DND-41 (cell line): Measurements from ENCODE around the gene SH2B3.

Experiments
- EZH2 ChIP-seq: IDR thresholded peaks from 3 replicates; pipeline ENCODE4 v1.6.1; 2012; ENCODE audit warnings: borderline replicate concordance, low read depth, mild to moderate bottlenecking, moderate library complexity, low read length, inconsistent platforms; ENCODE audit not compliant: severe bottlenecking
- TF ChIP-seq, protein P1 (sequence below): IDR thresholded peaks from 2 replicates; pipeline ENCODE4 v1.5.1; 2012; ENCODE audit warnings: borderline replicate concordance, low read length, moderate library complexity, mild to moderate bottlenecking; ENCODE audit not compliant: poor library complexity, severe bottlenecking; ENCODE audit errors: extremely low read depth

DNA sequence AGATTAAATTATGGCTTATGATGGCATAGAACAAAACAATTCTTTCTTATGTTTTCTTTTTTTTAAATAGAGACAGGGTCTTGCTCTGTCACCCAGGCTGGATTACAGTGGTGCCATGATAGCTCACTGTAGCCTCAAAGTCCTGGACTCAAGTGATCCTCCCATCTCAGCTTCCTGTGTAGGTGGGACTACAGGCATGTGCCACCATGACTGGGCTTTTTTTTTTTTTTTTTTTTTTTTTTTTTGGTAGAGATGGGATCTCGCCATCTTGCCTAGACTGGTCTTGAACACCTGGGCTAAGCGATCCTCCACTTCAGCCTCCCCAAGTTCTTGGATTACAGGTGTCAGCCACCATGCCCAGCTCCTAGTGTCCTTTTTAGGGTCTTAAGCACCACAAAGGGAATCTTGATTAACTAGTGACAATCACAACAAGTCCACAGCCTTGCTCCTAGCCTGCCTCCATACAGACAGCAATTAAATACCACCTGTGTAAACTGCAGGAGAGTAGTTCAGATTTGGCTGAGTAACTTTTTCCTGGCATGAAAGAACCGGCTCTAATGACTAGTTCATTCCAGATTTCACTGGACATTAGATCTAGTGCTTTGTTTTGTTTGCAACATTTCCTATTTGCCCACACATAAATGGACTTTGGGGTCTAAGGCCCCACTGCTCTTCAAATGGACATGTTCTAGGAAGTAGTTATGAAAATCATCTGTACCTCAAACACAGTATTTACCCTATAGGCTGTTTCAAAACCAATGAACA, 61.6 kb downstream of the SH2B3 start:
- TF ChIP-seq, protein P1, sequence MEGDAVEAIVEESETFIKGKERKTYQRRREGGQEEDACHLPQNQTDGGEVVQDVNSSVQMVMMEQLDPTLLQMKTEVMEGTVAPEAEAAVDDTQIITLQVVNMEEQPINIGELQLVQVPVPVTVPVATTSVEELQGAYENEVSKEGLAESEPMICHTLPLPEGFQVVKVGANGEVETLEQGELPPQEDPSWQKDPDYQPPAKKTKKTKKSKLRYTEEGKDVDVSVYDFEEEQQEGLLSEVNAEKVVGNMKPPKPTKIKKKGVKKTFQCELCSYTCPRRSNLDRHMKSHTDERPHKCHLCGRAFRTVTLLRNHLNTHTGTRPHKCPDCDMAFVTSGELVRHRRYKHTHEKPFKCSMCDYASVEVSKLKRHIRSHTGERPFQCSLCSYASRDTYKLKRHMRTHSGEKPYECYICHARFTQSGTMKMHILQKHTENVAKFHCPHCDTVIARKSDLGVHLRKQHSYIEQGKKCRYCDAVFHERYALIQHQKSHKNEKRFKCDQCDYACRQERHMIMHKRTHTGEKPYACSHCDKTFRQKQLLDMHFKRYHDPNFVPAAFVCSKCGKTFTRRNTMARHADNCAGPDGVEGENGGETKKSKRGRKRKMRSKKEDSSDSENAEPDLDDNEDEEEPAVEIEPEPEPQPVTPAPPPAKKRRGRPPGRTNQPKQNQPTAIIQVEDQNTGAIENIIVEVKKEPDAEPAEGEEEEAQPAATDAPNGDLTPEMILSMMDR: no peak
- TF ChIP-seq EZH2: no peak
